PC-9 (cell line): ENCODE measurements around the gene SKP2. TPM values are rescaled to one million over a fixed set of nuclear protein-coding genes. Genes with fewer than 3 reads are reported as not detected.

Experiments
- Bru-seq: library from RNA; stranded (reverse); fragments of 400-500 nt; gene quantifications from one replicate; lab custom pipeline; 2021; lab: Mats Ljungman, UMichigan
- BruChase-seq, 2 experiments: library from RNA; stranded (reverse); fragments of 400-500 nt; gene quantifications; one replicate each; lab custom pipeline; 2021; lab: Mats Ljungman, UMichigan
- BruUV-seq: library from RNA; stranded (reverse); fragments of 400-500 nt; replicated peaks from 2 replicates; lab custom pipeline; 2021; lab: Mats Ljungman, UMichigan
- CTCF ChIA-PET: fragments of 300-600 bp; sonication (Branson Sonifier 250); formaldehyde crosslinking; loops from one replicate; lab custom pipeline; 2022; ENCODE audit warnings: antibody characterized with exemption; lab: Charles Lee
- POLR2A ChIA-PET: fragments of 300-600 bp; sonication (Branson Sonifier 250); formaldehyde crosslinking; loops from one replicate; lab custom pipeline; 2022; ENCODE audit warnings: antibody characterized with exemption; ENCODE audit not compliant: unreplicated experiment; lab: Charles Lee
- DNase-seq, 2 experiments: peaks; one replicate each; pipeline versions ENCODE4 v3.0.0 to v3.0.0-alpha.2; 2015 to 2022; ENCODE audit warnings: mixed read lengths in 1 of 2
- H2AFZ ChIP-seq: fragments of 200-600 bp; sonication (generic); 2 replicates; pipeline ENCODE4 v1.8.1; 2017; ENCODE audit warnings: antibody characterized with exemption
- H3F3A ChIP-seq: fragments of 200-600 bp; sonication (generic); 2 replicates; pipeline ENCODE4 v1.8.1; 2017; ENCODE audit warnings: antibody characterized with exemption, mild to moderate bottlenecking, low read depth; ENCODE audit not compliant: insufficient read depth
- H3K27ac ChIP-seq: fragments of 200-600 bp; sonication (generic); 2 replicates; pipeline ENCODE4 v1.6.1; 2016; ENCODE audit warnings: mixed run types
- H3K27me3 ChIP-seq: fragments of 200-600 bp; sonication (generic); 2 replicates; pipeline ENCODE4 v1.6.1; 2016; ENCODE audit warnings: low read depth, mixed run types; ENCODE audit not compliant: insufficient read depth
- H3K36me3 ChIP-seq: fragments of 200-600 bp; sonication (generic); 2 replicates; pipeline ENCODE4 v1.6.1; 2016; ENCODE audit warnings: low read depth, mixed run types
- H3K4me1 ChIP-seq: fragments of 200-600 bp; sonication (generic); replicated peaks from 2 replicates; pipeline ENCODE4 v1.6.1; 2016; ENCODE audit warnings: mixed run types; ENCODE audit not compliant: insufficient read depth
- H3K4me2 ChIP-seq: fragments of 200-600 bp; sonication (generic); 2 replicates; pipeline ENCODE4 v1.6.1; 2017; ENCODE audit warnings: mixed run types
- H3K4me3 ChIP-seq: fragments of 200-600 bp; sonication (generic); 2 replicates; pipeline ENCODE4 v1.6.1; 2016; ENCODE audit warnings: mixed run types
- H3K79me2 ChIP-seq: fragments of 200-600 bp; sonication (generic); 2 replicates; pipeline ENCODE4 v1.6.1; 2017; ENCODE audit warnings: low read depth, mixed run types
- H3K9me2 ChIP-seq: fragments of 200-600 bp; sonication (generic); 2 replicates; pipeline ENCODE4 v1.8.1; 2017; ENCODE audit warnings: mild to moderate bottlenecking; ENCODE audit not compliant: insufficient read depth
- H3K9me3 ChIP-seq: fragments of 200-600 bp; sonication (generic); 2 replicates; pipeline ENCODE4 v1.8.1; 2016; ENCODE audit warnings: low read depth; ENCODE audit not compliant: insufficient read depth
- H4K20me1 ChIP-seq: fragments of 200-600 bp; sonication (generic); 2 replicates; pipeline ENCODE4 v1.8.1; 2017; ENCODE audit not compliant: insufficient read depth
- CTCF ChIP-seq: fragments of 200-600 bp; sonication (generic); conservative IDR thresholded peaks from 2 replicates; pipeline ENCODE4 v1.6.1; 2017; ENCODE audit warnings: mixed run types, antibody characterized with exemption, mild to moderate bottlenecking, moderate library complexity
- EZH2 ChIP-seq: fragments of 200-600 bp; sonication (generic); IDR thresholded peaks from 2 replicates; pipeline ENCODE4 v1.8.0; 2017; ENCODE audit warnings: antibody characterized with exemption, low read depth
- intact Hi-C: fragments of 100-400 bp; cut with micrococcal nuclease; formaldehyde crosslinking; loops from one replicate; pipeline ENCODE4 v1.10.0; 2022; ENCODE audit not compliant: unreplicated experiment
- long read RNA-seq: library from polyadenylated mRNA; stranded (forward); transcript quantifications from one replicate; pipeline ENCODE4 v2.0.0, GENCODE V29; 2022
- total RNA-seq: library from RNA; stranded (reverse); gene quantifications from 2 replicates; pipeline ENCODE4 v1.2.3, GENCODE V29; 2021

The SKP2 gene
- total RNA-seq (121 and 153 TPM in 2 replicates), Bru-seq, nascent RNA (percentile 90 among the genes with signal in this experiment), BruChase-seq, experiment 1, labeled RNA remaining after a 2-hour chase (percentile 92 among the genes with signal in this experiment), BruChase-seq, experiment 2, labeled RNA remaining after a 6-hour chase (percentile 91 among the genes with signal in this experiment)
- long read RNA-seq, transcript SKP2-201 (10 exons, 1,537 nt), result minor isoform, 36 of 94 reads
- long read RNA-seq, transcript SKP2-202 (10 exons, 3,759 nt), result major isoform, 38 of 94 reads
- long read RNA-seq, partial matches to known transcripts, result 1 of 94 reads
- long read RNA-seq, other reads (novel, unspliced or antisense), result 19 of 94 reads

DNA sequence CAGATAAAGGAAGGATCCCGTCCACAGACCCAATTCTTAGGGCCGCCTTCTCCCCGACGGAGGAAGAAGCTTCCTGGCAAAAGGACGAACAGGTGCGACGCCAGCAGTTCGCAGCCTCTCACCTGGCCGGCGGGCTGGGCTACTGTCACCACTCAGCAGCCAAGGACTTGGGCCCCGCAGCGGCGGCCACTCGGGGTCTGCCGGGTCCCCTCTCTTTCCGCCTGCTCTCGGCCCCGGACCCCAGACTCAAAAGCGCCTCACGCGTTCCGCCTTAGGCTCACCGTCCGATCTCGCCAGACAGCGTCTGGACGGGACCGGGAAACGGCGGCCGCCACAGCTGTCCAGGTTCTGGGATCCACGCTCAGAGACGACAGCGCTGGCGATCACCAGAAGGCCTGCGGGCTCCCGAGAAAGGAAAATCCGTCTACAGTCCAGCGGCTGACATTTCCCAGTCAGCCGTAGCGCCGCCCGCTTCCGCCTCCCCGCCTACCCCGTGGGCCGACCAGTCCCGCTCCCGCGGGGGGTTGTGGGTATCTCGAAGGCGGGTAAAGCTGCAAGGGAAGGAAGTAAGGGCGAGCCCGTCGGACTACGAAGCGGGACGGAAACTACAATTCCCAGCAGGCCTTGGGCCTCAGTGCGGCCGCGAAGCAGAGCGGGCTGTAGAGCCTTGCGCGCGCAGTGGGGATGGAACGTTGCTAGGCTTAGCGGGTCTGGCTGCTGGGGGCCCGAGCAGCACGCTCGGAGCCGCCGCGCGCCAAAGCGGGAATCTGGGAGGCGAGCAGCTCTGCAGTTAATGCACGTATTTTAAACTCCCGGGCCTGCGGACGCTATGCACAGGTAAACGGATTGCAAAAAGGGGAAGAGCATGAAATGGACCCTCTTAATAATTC is at the start of gene SKP2, which contains the start of gene LMBRD2:
Gene SKP2 (plus strand): TSS at position 678 of the 890 bp plus-strand sequence. CDS start 152 bp downstream, at position 830.
Gene LMBRD2 (minus strand): TSS at position 454 of the 890 bp plus-strand sequence. CDS start 8,538 bp downstream, outside the sequence.
- Histone ChIP-seq H3F3A (peaks cover 8% of the 10 kb centered on the region; the same call in 1 of the 2 replicates), H3K79me2 (peaks cover 44% of the 10 kb centered on the region), H3K27me3 (no peaks in the 10 kb centered on the region), H4K20me1 (no peaks in the 10 kb centered on the region), H3K4me2 (peak within 1 kb of the TSS; percentile 88), H3K9me3 (no peaks in the 10 kb centered on the region), H3K9me2 (no peaks in the 10 kb centered on the region), H3K27ac (peak within 1 kb of the TSS; percentile 38), H3K4me1 (peaks cover 17% of the 10 kb centered on the region), H3K4me3 (peak within 1 kb of the TSS; percentile 90), H3K36me3 (peaks cover 8% of the 10 kb centered on the region), H2AFZ (peak within 1 kb of the TSS; percentile 95)
- TF ChIP-seq CTCF (no peak), EZH2 (no peak)
- BruUV-seq, result TSS peak; percentile 67
- peak; percentile 98 to 100 for DNase-seq
- POLR2A ChIA-PET, result interaction anchor here (0.6 to 0.7 kb wide), 5 partner anchors 22 to 725 kb away, joined by 3 to 13 read pairs (median 4); partner anchors contain the start of gene NADK2
- intact Hi-C loops, result loop anchor here (1.0 to 5.0 kb wide), 3 partner anchors 91 to 1219 kb away; partner anchors contain the start of gene NIPBL
- CTCF ChIA-PET, result interaction anchor here (0.7 to 1.8 kb wide), 3 partner anchors 72 to 93 kb away, joined by 3 to 16 read pairs (median 3); no protein-coding TSS in a partner anchor

DNA sequence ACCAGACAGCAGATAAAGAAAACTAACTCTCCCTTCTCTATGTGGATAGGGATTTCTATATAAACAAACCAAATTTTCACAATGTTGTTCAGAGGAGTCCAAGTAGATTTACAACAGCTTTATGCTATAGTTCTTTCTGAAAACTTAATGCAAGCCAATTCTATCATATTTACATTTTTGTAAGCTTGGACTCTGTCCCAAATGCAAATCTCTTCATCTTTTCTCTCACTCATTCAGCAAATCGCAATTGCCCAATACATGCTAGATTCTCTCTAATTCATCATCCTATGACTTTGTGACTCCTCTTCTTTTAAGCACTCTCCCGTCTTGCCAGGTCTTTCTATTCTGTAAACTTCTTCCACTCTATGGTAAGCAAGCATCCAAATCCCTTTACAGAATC is 46.1 kb upstream of the SKP2 start:
- Histone ChIP-seq H3K4me1 (no peaks in the 10 kb centered on the region), H3K9me2 (no peaks in the 10 kb centered on the region), H3K4me3 (no peak overlapping the region), H3K27me3 (no peaks in the 10 kb centered on the region), H3K9me3 (no peaks in the 10 kb centered on the region), H3K4me2 (no peak overlapping the region), H3F3A (no peaks in the 10 kb centered on the region), H2AFZ (no peak overlapping the region), H4K20me1 (no peaks in the 10 kb centered on the region), H3K36me3 (peaks cover 10% of the 10 kb centered on the region; the same call in 1 of the 2 replicates), H3K27ac (no peak overlapping the region), H3K79me2 (no peaks in the 10 kb centered on the region)
- TF ChIP-seq EZH2, result no peak
- no peak for TF ChIP-seq CTCF
- POLR2A ChIA-PET, result no interaction called here
- CTCF ChIA-PET, result interaction anchor here (0.5 kb wide), 1 partner anchor 17 kb away, joined by 8 read pairs; no protein-coding TSS in a partner anchor
- no TSS peak for BruUV-seq
- intact Hi-C loops, result no loop called here
- no peak for DNase-seq
